ENCODE measurements around the gene PRSS8. TPM values are rescaled to one million over a fixed set of nuclear protein-coding genes. Genes with fewer than 3 reads are reported as not detected.

The PRSS8 gene
- total RNA-seq, 1 donor from 2014 or later = 84.7 TPM

DNA sequence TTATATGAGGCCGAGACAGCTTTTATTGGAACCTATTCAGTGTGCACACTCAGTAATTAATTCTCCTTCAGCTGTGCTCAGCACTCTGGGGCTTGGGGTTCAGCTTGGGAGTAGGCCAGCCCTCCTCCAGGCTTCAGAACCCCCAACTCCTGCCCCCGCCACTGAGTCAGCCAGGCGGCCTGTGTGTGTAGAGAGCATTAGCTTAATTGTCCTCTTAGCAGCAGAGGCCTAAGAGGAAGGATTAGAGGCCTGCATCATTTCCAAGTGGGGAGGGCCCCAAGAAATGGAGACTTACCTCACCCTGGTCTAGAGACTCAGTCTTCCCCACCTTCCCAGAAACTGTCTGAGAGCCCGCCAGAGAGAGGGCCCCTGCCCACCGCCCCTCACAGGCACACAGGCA lies 47.6 kb downstream of the PRSS8 start:
- TF ChIP-seq, protein P1, sequence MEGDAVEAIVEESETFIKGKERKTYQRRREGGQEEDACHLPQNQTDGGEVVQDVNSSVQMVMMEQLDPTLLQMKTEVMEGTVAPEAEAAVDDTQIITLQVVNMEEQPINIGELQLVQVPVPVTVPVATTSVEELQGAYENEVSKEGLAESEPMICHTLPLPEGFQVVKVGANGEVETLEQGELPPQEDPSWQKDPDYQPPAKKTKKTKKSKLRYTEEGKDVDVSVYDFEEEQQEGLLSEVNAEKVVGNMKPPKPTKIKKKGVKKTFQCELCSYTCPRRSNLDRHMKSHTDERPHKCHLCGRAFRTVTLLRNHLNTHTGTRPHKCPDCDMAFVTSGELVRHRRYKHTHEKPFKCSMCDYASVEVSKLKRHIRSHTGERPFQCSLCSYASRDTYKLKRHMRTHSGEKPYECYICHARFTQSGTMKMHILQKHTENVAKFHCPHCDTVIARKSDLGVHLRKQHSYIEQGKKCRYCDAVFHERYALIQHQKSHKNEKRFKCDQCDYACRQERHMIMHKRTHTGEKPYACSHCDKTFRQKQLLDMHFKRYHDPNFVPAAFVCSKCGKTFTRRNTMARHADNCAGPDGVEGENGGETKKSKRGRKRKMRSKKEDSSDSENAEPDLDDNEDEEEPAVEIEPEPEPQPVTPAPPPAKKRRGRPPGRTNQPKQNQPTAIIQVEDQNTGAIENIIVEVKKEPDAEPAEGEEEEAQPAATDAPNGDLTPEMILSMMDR (conservative IDR thresholded peaks at IDR 0.05) = no peak
- Mint-ChIP-seq H3K27ac (no peak overlapping the region), H3K4me1 (ENCODE audit: unreplicated experiment) (no peaks in the 10 kb centered on the region), H3K4me3 (no peak overlapping the region), H3K36me3 (no peaks in the 10 kb centered on the region), H3K9me3 (no peaks in the 10 kb centered on the region), H3K27me3 (no peaks in the 10 kb centered on the region)
- no peak for DNase-seq (ENCODE audit: extremely low spot score, unreplicated experiment)

GRCh38 chr16:31087481-31087880 lies 48.0 kb downstream of the PRSS8 start:
- no peak for DNase-seq (ENCODE audit: extremely low spot score, unreplicated experiment)
- TF ChIP-seq, protein P1 (conservative IDR thresholded peaks at IDR 0.05) = no peak
- H3K4me3 Mint-ChIP-seq = no peak overlapping the region
- H3K4me1 Mint-ChIP-seq (ENCODE audit: unreplicated experiment) = no peaks in the 10 kb centered on the region
- no peaks in the 10 kb centered on the region for H3K36me3 Mint-ChIP-seq
- no peaks in the 10 kb centered on the region for H3K27me3 Mint-ChIP-seq
- H3K27ac Mint-ChIP-seq = no peak overlapping the region
- H3K9me3 Mint-ChIP-seq = no peaks in the 10 kb centered on the region

DNA sequence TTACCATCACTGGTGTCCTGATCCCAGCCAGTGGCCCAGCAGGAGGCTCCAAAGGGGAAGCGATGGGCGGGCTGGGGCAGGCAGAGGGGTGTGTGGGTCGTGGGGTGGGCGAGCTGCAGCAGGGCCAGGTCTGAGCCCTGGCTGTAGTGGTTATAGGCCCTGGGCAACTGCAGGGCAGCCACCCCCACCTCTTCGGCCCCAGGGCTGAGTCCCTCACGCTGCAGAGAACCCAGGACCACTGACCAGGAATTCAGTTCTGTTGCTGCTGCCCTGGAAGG lies 49.0 kb downstream of the PRSS8 start:
- H3K4me3 Mint-ChIP-seq = no peak overlapping the region
- no peaks in the 10 kb centered on the region for H3K27me3 Mint-ChIP-seq
- TF ChIP-seq, protein P1 (conservative IDR thresholded peaks at IDR 0.05) = no peak
- H3K4me1 Mint-ChIP-seq (ENCODE audit: unreplicated experiment) = peaks cover 5% of the 10 kb centered on the region
- H3K27ac Mint-ChIP-seq = no peak overlapping the region
- no peaks in the 10 kb centered on the region for H3K9me3 Mint-ChIP-seq
- DNase-seq (ENCODE audit: extremely low spot score, unreplicated experiment) = no peak
- no peaks in the 10 kb centered on the region for H3K36me3 Mint-ChIP-seq

GRCh38 chr16:31085873-31086628 lies 49.5 kb downstream of the PRSS8 start:
- Mint-ChIP-seq H3K36me3 (no peaks in the 10 kb centered on the region), H3K27me3 (no peaks in the 10 kb centered on the region), H3K9me3 (no peaks in the 10 kb centered on the region), H3K4me1 (ENCODE audit: unreplicated experiment) (peaks cover 5% of the 10 kb centered on the region), H3K27ac (no peak overlapping the region), H3K4me3 (no peak overlapping the region)
- TF ChIP-seq, protein P1 (conservative IDR thresholded peaks at IDR 0.05) = no peak
- DNase-seq (ENCODE audit: extremely low spot score, unreplicated experiment) = no peak

GRCh38 chr16:31085411-31085810 lies 50.1 kb downstream of the PRSS8 start:
- DNase-seq (ENCODE audit: extremely low spot score, unreplicated experiment) = no peak
- Mint-ChIP-seq H3K27ac (no peak overlapping the region), H3K4me1 (ENCODE audit: unreplicated experiment) (peaks cover 5% of the 10 kb centered on the region), H3K9me3 (no peaks in the 10 kb centered on the region), H3K4me3 (no peak overlapping the region), H3K27me3 (no peaks in the 10 kb centered on the region), H3K36me3 (no peaks in the 10 kb centered on the region)
- TF ChIP-seq, protein P1 (conservative IDR thresholded peaks at IDR 0.05) = no peak

Data from type B pancreatic cell (in vitro differentiated cells).